Ureter (tissue), 1 donor: ENCODE measurements around the gene TRIM58. TPM values are rescaled to one million over a fixed set of nuclear protein-coding genes. Genes with fewer than 3 reads are reported as not detected.

Source experiments
- DNase-seq: peaks from one replicate; pipeline ENCODE4 v3.0.0-alpha.2; 2020; ENCODE audit warnings: low spot score
- total RNA-seq: library from RNA; stranded (reverse); gene quantifications from one replicate; pipeline ENCODE4 v1.2.4, GENCODE V29; 2023
- donor health status: DM: yes; HTN: yes; CAD: no.

Gene TRIM58
- total RNA-seq, 1 donor from 2014 or later, result 0.42 TPM

DNA sequence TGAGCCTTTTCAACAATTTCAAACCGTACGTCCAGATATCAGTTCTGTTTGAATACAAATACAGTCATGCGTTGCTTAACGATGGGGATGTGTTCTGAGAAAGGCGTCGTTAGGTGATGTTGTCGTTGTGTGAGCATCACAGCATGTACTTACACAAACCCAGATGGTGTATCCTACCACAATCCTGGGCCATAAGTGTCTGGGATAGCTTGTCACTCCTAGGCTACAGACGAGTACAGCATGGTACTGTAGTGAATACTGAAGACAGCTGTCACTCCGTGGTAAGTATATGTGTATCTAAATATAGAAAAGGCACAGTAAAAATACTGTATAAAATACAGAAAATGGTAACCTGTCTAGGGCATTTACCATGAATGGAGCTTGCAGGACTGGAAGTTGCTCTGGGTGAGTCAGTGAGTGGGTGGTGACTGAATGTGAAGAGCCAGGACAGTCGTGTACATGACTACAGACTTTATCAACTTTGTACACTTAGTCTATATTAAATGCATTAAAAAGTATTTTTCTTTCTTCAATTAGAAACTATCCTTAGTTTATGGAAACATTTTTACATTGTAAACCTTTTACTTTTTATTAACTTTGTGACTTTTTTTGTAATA is 27.9 kb downstream of the TRIM58 start:
- DNase-seq, result no peak

DNA sequence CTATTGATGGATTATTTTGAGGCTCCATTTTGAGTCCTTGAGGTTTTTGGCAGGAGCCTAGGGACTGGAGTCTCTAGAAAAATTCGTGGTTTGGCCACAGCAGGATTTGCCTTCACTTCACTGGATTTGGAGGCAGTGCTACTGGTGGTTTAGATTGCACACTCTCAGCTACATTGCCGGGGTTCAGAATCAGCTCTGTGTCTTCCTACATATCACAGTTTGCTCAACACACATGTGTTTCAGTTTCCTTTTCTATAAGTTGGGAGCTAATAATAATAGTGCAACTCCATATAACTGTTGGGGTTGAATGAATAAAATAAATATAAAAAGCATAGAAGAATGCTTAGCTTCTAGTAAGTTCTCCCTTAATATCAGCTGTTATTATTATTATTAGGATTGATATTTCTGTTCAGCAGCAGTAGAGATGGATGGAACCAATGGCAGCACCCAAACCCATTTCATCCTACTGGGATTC is 38.2 kb downstream of the TRIM58 start, which contains the start of gene OR2W3:
TSS of gene OR2W3 (plus strand) at position 425 of the 475 bp plus-strand sequence. CDS start at position 425, 0 bp downstream.
- DNase-seq, result no peak

DNA sequence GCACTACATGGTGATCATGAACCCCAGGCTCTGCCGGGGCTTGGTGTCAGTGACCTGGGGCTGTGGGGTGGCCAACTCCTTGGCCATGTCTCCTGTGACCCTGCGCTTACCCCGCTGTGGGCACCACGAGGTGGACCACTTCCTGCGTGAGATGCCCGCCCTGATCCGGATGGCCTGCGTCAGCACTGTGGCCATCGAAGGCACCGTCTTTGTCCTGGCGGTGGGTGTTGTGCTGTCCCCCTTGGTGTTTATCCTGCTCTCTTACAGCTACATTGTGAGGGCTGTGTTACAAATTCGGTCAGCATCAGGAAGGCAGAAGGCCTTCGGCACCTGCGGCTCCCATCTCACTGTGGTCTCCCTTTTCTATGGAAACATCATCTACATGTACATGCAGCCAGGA is 39.0 kb downstream of the TRIM58 start:
- DNase-seq, result no peak

DNA sequence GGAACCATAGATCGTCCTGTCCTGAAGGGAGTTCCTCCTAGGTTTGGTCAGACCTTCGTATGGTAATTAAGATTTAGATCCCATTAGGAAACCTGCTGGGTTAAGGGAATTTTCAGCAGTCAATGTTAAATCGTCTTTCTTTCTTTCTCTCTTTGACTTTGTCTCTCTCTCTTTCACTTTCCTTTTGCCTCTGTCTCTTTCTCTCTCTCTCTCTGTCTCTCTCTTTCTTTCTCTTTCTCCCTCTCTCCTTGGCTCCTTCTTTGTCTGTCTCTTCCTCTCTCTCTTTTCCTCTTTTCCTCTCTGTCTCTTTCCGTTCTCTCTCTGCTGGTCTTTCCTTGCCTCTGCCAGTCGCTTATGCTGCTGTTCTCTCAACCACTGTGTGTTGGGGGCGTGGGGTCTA is 47.1 kb downstream of the TRIM58 start:
- no peak for DNase-seq

DNA sequence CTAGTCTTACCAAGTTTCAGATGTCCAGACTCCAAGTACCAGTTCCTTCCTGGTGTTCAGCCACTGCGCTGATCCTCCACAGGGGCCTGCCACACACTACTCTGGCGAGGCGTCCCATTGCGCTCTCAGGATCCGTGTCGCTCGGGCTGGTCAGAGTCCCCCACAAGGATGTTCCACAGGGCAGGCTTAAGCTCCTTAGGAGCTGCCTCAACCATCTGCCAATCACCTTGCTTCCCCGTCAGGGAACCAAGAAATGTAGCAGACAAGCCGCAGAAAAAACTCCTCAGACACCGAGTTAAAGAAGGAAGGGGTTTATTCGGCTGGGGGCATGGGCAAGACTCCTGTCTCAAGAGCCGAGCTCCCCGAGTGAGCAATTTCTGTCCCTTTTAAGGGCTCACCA is 48.2 kb downstream of the TRIM58 start:
- DNase-seq, result no peak

DNA sequence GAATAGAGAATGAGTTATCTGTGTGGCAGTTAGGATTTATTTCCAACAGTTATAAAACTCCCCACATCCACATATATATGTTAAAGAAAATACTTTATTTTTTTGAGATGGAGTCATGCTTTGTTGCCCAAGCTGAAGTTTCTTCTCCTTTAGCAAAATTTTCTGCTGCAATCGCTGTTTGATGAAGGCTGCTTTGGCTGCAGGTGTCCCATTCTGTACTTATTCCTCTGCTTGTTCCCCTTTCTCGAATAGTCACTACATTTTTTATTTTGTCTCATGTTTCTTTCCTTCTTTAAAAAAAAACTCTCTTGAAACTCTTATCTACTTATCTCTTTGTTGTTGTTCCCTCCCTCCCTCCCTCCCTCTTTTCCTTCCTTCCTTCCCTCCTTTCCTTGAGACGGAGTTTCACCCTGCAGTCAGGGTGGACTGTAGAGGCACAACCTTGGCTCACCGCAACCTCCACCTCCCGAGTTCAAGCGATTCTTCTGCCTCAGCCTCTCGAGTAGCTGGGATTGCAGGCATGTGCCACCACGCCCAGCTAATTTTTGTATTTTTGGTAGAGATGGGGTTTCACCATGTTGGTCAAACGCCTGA is 49.0 kb downstream of the TRIM58 start:
- DNase-seq, result no peak

DNA sequence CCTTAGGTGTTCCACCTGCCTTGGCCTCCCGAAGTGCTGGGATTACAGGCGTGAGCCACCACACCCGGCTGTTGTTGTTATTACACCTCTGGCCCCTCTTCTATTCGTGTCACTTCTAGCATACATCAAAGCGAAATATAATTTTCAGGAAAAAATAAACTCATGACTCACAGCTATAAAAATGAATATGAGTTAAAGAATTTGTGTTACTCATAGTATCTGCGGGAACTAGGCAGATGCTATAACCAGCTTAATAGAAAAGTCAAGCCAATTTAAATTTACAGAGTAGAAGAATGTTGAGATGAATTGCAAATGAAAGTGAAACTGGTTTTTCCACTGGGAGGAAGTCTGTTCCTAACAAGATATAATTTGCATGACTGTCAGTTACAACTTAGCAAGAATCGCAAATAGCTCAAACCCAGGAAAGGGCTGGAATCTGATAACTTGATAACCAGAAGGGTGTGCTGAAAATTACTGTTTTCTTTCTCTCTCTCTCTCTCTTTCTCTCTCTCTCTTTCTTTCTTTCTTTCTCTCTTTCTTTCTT is 49.6 kb downstream of the TRIM58 start:
- DNase-seq, result no peak

DNA sequence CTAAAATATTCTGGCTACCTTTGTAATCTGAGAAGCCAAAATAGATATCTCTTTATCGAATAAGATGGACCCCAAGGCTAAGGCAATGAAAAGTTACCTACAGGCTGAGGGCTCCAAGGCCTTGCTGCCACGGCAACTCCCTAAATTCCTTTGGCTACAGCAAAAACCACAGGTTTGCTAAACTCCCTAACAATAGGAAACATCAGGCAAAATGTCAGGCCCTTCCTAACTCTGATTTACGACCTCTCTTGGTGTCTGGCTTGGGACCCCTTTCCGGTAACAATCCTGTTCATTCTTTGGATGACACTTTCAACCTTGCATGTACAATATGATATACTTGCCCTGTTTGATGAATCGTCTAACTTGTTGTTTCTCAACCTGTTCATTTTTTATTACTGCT is 51.8 kb downstream of the TRIM58 start:
- no peak for DNase-seq

DNA sequence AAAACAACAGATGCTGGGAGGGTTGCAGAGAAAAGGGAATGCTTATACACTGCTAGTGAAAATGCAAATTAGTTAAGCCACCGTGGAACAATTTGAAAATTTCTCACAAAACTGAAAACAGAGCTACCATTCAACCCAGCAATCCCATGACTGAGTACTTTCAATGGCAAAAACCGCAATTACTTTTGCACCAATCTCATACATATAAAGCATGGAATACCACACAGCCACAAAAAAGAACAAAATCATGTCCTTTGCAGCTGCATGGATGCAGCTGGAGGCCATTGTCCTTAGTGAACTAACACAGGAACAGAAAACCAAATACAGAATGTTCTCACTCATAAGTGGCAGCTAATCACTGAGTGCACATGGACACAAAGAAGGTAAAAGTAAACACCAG is 56.8 kb downstream of the TRIM58 start:
- DNase-seq, result no peak

DNA sequence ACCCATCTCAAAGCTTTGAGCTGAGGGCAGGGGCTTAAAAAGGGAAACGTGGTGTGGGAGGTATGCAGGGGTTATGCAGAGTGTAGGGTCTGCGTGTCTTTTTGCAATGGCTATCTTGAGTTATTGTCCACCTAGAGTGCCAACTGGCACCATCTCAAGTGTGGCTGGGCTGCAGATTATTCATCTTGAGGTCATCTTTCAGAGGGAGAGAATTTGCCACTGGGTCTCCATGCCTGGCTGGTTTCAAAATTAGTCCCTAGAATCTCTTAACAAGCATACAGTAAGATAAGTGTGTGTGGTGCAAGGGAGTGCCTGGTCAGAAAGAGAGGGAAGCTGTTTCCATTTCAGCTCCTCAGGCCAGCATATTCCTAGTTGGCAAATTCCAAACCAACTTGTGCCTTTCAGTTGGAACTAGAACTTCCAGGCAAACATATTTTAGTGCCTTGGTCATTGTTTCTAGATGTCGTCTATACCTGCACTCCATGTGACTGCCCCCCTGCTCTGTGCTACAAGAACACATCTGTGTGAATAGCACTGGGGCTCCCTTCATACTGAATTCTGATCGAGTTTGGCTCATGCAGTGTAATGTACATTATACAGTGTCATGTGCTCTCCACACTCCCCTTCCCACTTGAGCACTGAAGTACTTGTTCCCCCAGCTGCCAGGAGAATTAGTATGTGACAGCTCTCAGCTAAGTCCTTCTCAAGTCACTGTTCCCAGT is 58.1 kb downstream of the TRIM58 start:
- DNase-seq, result no peak

DNA sequence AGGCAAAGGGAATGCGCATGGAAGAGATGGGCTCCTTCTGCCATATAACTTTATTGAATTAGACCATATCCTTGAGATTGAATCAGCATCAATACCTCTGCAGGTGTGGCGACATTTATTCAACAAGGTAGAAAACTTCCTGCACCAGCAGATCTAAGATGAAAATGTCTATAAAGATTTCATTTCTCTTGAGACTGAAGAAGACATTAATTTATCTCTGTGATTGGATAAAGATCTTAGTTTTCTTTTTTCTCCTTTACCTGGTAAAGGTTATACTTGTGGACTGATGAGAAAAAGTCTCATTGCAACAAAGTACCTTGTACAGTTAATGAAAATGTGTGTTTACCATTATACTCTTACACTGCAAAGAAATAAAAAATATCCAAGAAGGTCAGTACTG is 63.0 kb downstream of the TRIM58 start, which contains the start of gene OR2T8:
TSS of gene OR2T8 (plus strand) at position 301 of the 400 bp plus-strand sequence. CDS start 766 bp downstream, outside the sequence.
- DNase-seq, result no peak

DNA sequence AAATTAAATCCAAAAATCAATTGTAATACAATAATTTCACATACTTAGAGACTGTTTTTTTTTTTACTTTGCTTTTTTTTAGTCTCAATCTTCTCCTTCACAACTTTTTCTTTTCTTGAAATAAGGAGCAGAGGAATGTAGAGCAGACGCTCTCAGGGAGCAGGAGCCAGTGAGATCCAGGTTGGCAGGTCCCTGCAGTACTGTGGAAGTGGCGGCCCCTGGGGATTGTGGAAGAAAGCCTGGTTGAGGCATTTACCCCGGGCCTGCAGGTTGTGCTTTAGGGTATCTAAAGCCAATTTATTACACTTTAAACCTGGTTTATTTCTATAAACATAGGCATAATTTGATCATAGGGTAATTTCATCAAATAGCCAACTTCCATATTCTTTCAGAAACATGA is 67.0 kb downstream of the TRIM58 start:
- no peak for DNase-seq

DNA sequence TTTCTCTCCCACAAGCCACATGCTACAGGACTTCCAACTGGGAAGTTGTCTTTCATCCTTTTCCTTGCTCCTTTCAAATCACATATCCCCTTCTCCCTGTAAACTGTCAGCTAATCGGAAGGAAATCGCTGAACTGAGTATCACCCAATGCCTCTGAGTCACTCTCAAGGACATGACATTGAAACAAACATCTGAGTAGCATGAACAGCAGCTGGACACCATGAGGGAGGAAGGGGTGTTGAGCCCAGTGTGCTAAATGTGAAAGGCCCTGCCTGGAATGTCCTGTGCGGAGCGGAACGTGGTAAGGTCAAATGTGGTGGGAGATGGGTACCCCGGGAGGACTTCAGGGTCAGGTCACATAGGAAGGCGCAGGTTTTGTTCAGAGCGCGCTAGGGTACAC is 67.9 kb downstream of the TRIM58 start, which contains the start of gene OR2AJ1:
TSS of gene OR2AJ1 (plus strand) at position 22 of the 400 bp plus-strand sequence. CDS start 8,880 bp downstream, outside the sequence.
- no peak for DNase-seq

Other genes starting within 250 kb of the TRIM58 start
- gene OR13G1, start 177.4 kb upstream of the TRIM58 start, total RNA-seq, result not detected
- gene OR6F1, start 140.5 kb upstream of the TRIM58 start, total RNA-seq, result not detected
- gene OR14K1, start 118.6 kb upstream of the TRIM58 start, total RNA-seq, result not detected
- not detected for gene OR14A2, start 109.0 kb upstream of the TRIM58 start, total RNA-seq
- gene OR1C1, start 96.6 kb upstream of the TRIM58 start, total RNA-seq, result not detected
- not detected for gene OR14A16, start 33.1 kb upstream of the TRIM58 start, total RNA-seq
- not detected for gene OR11L1, start 15.3 kb upstream of the TRIM58 start, total RNA-seq
- not detected for gene OR2W3, start 38.4 kb downstream of the TRIM58 start, total RNA-seq
- gene OR2T8, start 63.1 kb downstream of the TRIM58 start, total RNA-seq, result not detected
- not detected for gene OR2AJ1, start 67.7 kb downstream of the TRIM58 start, total RNA-seq
- not detected for gene OR2L8, start 91.7 kb downstream of the TRIM58 start, total RNA-seq
- not detected for gene OR2AK2, start 108.0 kb downstream of the TRIM58 start, total RNA-seq
- not detected for gene OR2L5, start 156.5 kb downstream of the TRIM58 start, total RNA-seq
- gene OR2L2, start 172.9 kb downstream of the TRIM58 start, total RNA-seq, result 0.29 TPM
- gene OR2L3, start 189.6 kb downstream of the TRIM58 start, total RNA-seq, result not detected
- gene OR2L13, start 238.0 kb downstream of the TRIM58 start, total RNA-seq, result not detected